IMR-90 (cell line): ENCODE data around the gene AHR. TPM values are rescaled to one million over a fixed set of nuclear protein-coding genes. Genes with fewer than 3 reads are reported as not detected.

Experiments used
- ATAC-seq: fragments of 200-7000 bp; cut with Tn5 transposase; 2 replicates; pipeline ENCODE4 v1.9.1; 2020; ENCODE audit warnings: low read depth, mild to moderate bottlenecking, moderate library complexity
- BruUV-seq: library from RNA; stranded (reverse); fragments of 400-500 nt; replicated peaks from 2 replicates; lab custom pipeline; 2021; lab: Mats Ljungman, UMichigan
- CTCF ChIA-PET: fragments of 300-600 bp; formaldehyde crosslinking; extraction: SDS; loops from one replicate; lab custom pipeline; 2021; ENCODE audit warnings: antibody characterized with exemption; lab: Yijun Ruan, JAX
- POLR2A ChIA-PET: fragments of 300-600 bp; sonication (Branson Sonifier 250); formaldehyde crosslinking; loops from one replicate; lab custom pipeline; 2022; ENCODE audit warnings: antibody characterized with exemption; ENCODE audit not compliant: unreplicated experiment; lab: Charles Lee
- DNase-seq: peaks from one replicate; pipeline ENCODE4 v3.0.0; 2013
- H2AFZ ChIP-seq: replicated peaks from 2 replicates; pipeline ENCODE3; 2013; ENCODE audit warnings: low read length, mild to moderate bottlenecking; ENCODE audit not compliant: poor library complexity
- H2AK5ac ChIP-seq: 2 replicates; pipeline ENCODE4 v1.6.1; 2013; ENCODE audit warnings: low read depth, low read length, inconsistent platforms
- H2AK9ac ChIP-seq: replicated peaks from 2 replicates; pipeline ENCODE3; 2013; ENCODE audit warnings: mild to moderate bottlenecking, low read depth, low read length, moderate library complexity; ENCODE audit not compliant: poor library complexity
- H2BK120ac ChIP-seq: 2 replicates; pipeline ENCODE4 v1.6.1; 2013; ENCODE audit warnings: low read depth, low read length, inconsistent platforms
- H2BK15ac ChIP-seq: 3 replicates; pipeline ENCODE4 v1.6.1; 2013; ENCODE audit warnings: low read depth, low read length, inconsistent platforms
- H2BK20ac ChIP-seq: 2 replicates; pipeline ENCODE4 v1.6.1; 2013; ENCODE audit warnings: low read depth, mild to moderate bottlenecking, inconsistent platforms, low read length, moderate library complexity
- H2BK5ac ChIP-seq: 2 replicates; pipeline ENCODE4 v1.6.1; 2013; ENCODE audit warnings: mild to moderate bottlenecking, low read depth, low read length, inconsistent platforms; ENCODE audit not compliant: poor library complexity, severe bottlenecking
- H3K14ac ChIP-seq: replicated peaks from 2 replicates; pipeline ENCODE4 v1.6.1; 2013; ENCODE audit warnings: low read depth, low read length, inconsistent platforms
- H3K18ac ChIP-seq: 2 replicates; pipeline ENCODE4 v1.6.1; 2013; ENCODE audit warnings: low read depth, low read length, control low read depth
- H3K23ac ChIP-seq: 2 replicates; pipeline ENCODE4 v1.6.1; 2013; ENCODE audit warnings: low read depth, low read length, inconsistent platforms
- H3K27ac ChIP-seq: 2 replicates; pipeline ENCODE4 v1.5.1; 2013; ENCODE audit warnings: mild to moderate bottlenecking, control low read depth, low read length; ENCODE audit not compliant: insufficient read depth
- H3K27me3 ChIP-seq: 2 replicates; pipeline ENCODE4 v1.6.1; 2013; ENCODE audit warnings: low read length; ENCODE audit not compliant: control insufficient read depth, insufficient read depth
- H3K36me3 ChIP-seq: 2 replicates; pipeline ENCODE4 v1.6.1; 2013; ENCODE audit warnings: low read length, mixed read lengths; ENCODE audit not compliant: control insufficient read depth, insufficient read depth
- H3K4ac ChIP-seq: 2 replicates; pipeline ENCODE4 v1.6.1; 2013; ENCODE audit warnings: low read depth, low read length, inconsistent platforms
- H3K4me1 ChIP-seq: 2 replicates; pipeline ENCODE4 v1.6.1; 2013; ENCODE audit warnings: low read length, mixed read lengths; ENCODE audit not compliant: control insufficient read depth, insufficient read depth
- H3K4me2 ChIP-seq: 2 replicates; pipeline ENCODE4 v1.6.1; 2013; ENCODE audit warnings: low read depth, mild to moderate bottlenecking, control low read depth, low read length, moderate library complexity
- H3K4me3 ChIP-seq: 2 replicates; pipeline ENCODE4 v1.5.1; 2013; ENCODE audit warnings: low read depth, mild to moderate bottlenecking, control low read depth, low read length, moderate library complexity; ENCODE audit not compliant: insufficient read depth
- H3K56ac ChIP-seq: 2 replicates; pipeline ENCODE4 v1.6.1; 2013; ENCODE audit warnings: low read length, inconsistent platforms; ENCODE audit not compliant: insufficient read depth; ENCODE audit errors: extremely low read depth
- H3K79me1 ChIP-seq, 2 experiments: 2 replicates each; pipeline ENCODE4 v1.6.1; 2013; ENCODE audit warnings: low read length in 2 of 2, inconsistent platforms in 1 of 2, low read depth in 1 of 2
- H3K9ac ChIP-seq: 2 replicates; pipeline ENCODE4 v1.6.1; 2013; ENCODE audit warnings: low read depth, low read length, control low read depth
- H3K9me1 ChIP-seq: 2 replicates; pipeline ENCODE4 v1.6.1; 2013; ENCODE audit warnings: low read length, inconsistent platforms; ENCODE audit not compliant: insufficient read depth
- H3K9me3 ChIP-seq: 2 replicates; pipeline ENCODE4 v1.6.1; 2013; ENCODE audit warnings: low read length; ENCODE audit not compliant: control insufficient read depth, insufficient read depth
- H4K20me1 ChIP-seq: 2 replicates; pipeline ENCODE4 v1.6.1; 2013; ENCODE audit warnings: low read length, inconsistent platforms; ENCODE audit not compliant: insufficient read depth
- H4K5ac ChIP-seq: 2 replicates; pipeline ENCODE4 v1.6.1; 2013; ENCODE audit warnings: mild to moderate bottlenecking, low read depth, low read length, control low read depth
- H4K8ac ChIP-seq, 2 experiments: 2 replicates each; pipeline ENCODE4 v1.6.1; 2013; ENCODE audit warnings: low read depth in 2 of 2, low read length in 2 of 2, control low read depth in 1 of 2, inconsistent platforms in 1 of 2
- H4K91ac ChIP-seq: 2 replicates; pipeline ENCODE4 v1.6.1; 2013; ENCODE audit warnings: low read depth, low read length, inconsistent platforms; ENCODE audit not compliant: insufficient read depth
- CTCF ChIP-seq: conservative IDR thresholded peaks from 2 replicates; pipeline ENCODE4 v1.5.1; 2012; ENCODE audit warnings: mild to moderate bottlenecking, low read depth, low read length, improper control_type of control experiment
- FOS ChIP-seq: fragments of 150-350 bp; IDR thresholded peaks from 2 replicates; pipeline ENCODE4 v1.6.1; 2016; ENCODE audit warnings: low read depth, low read length
- MAFK ChIP-seq: IDR thresholded peaks from 2 replicates; pipeline ENCODE4 v1.6.1; 2012; ENCODE audit warnings: low read depth, low read length, improper control_type of control experiment
- WGBS, 2 experiments: methylation state at CpG; one replicate each; pipeline versions ENCODE4 v1.1.5 to v1.1.7; 2013; ENCODE audit warnings: missing lambda C conversion rate in 2 of 2; ENCODE audit not compliant: insufficient read length in 1 of 2; ENCODE audit errors: extremely low coverage in 2 of 2; 5-methylcytosine and 5-hydroxymethylcytosine counted together
- dilution Hi-C: fragments of 300-500 bp; cut with HindIII; formaldehyde crosslinking; loops from one replicate; pipeline ENCODE4 v1.14.3; 2018; ENCODE audit warnings: low sequenced_read_pairs; ENCODE audit not compliant: unreplicated experiment
- in situ Hi-C: fragments of 300-500 bp; cut with MboI; formaldehyde crosslinking; loops from 3 replicates; pipeline ENCODE4 v1.14.3; 2019; ENCODE audit warnings: low sequenced_read_pairs, inconsistent platforms, mixed read lengths
- intact Hi-C: fragments of 100-400 bp; cut with micrococcal nuclease; formaldehyde crosslinking; loops from 2 replicates; pipeline ENCODE4 v1.10.0; 2022
- polyA plus RNA-seq, 3 experiments: library from polyadenylated mRNA; depleted of rRNA; stranded (reverse); fragments of >200 nt; gene quantifications; 2 replicates each; pipeline ENCODE4 v1.2.3, GENCODE V29; 2012; ENCODE audit warnings: low replicate concordance in 1 of 3
- total RNA-seq: library from RNA; depleted of rRNA; stranded (reverse); fragments of >200 nt; gene quantifications from 2 replicates; pipeline ENCODE4 v1.2.3, GENCODE V29; 2012

AHR gene
- total and polyA plus RNA-seq, 2 of the 4 experiments (the other 2 are of a cell fraction), result 6.9 to 55.2 TPM

GRCh38 chr7:17384400-17384799 lies 85.9 kb downstream of the AHR start:
- BruUV-seq, result no TSS peak
- no peaks in the 10 kb centered on the region for H4K20me1 ChIP-seq
- WGBS, 2 experiments, result 86% methylated on average over 1 of the region's 1 CpG; no CpG with 5 or more reads in 1 of the 2 experiments
- no peak overlapping the region for H3K4ac ChIP-seq
- H2BK15ac ChIP-seq, result no peak overlapping the region
- H3K79me1 ChIP-seq, result no peaks in the 10 kb centered on the region
- H3K14ac ChIP-seq, result no peak overlapping the region
- TF ChIP-seq MAFK (no peak), CTCF (no peak), FOS (no peak)
- H2BK120ac ChIP-seq, result no peak overlapping the region
- ATAC-seq, result no peak
- DNase-seq, result no peak
- ChIA-PET POLR2A (no interaction called here), CTCF (no interaction called here)
- no peak overlapping the region for H2AK5ac ChIP-seq
- H3K36me3 ChIP-seq, result no peaks in the 10 kb centered on the region
- dilution Hi-C loops, result no loop called here
- no peak overlapping the region for H4K91ac ChIP-seq
- H3K18ac ChIP-seq, result no peak overlapping the region
- H4K8ac ChIP-seq, result no peak overlapping the region
- no peak overlapping the region for H4K5ac ChIP-seq
- in situ Hi-C loops, result no loop called here
- no peak overlapping the region for H3K23ac ChIP-seq
- no peak overlapping the region for H2AFZ ChIP-seq
- no peak overlapping the region for H2AK9ac ChIP-seq
- no peak overlapping the region for H2BK20ac ChIP-seq
- no peaks in the 10 kb centered on the region for H3K9me1 ChIP-seq
- no peak overlapping the region for H3K4me2 ChIP-seq
- no peak overlapping the region for H3K4me3 ChIP-seq
- H3K27me3 ChIP-seq, result no peaks in the 10 kb centered on the region
- intact Hi-C loops, result no loop called here
- H3K9ac ChIP-seq, result no peak overlapping the region
- H2BK5ac ChIP-seq, result no peak overlapping the region
- no peak overlapping the region for H3K56ac ChIP-seq
- H3K4me1 ChIP-seq, result peaks cover 3% of the 10 kb centered on the region; the same call in 1 of the 2 replicates
- H3K27ac ChIP-seq, result no peak overlapping the region
- no peaks in the 10 kb centered on the region for H3K9me3 ChIP-seq
